WTC11 (cell line): Measurements from ENCODE around the gene C4BPA.

Experiments used
- CREM ChIP-seq: sonication (generic); formaldehyde crosslinking; IDR thresholded peaks from 2 replicates; pipeline ENCODE4 v1.8.1; 2022; ENCODE audit warnings: mild to moderate bottlenecking, missing genetic modification reagents, moderate library complexity
- FOXK1 ChIP-seq: sonication (generic); formaldehyde crosslinking; IDR thresholded peaks from 2 replicates; pipeline ENCODE4 v1.8.0; 2022; ENCODE audit warnings: mild to moderate bottlenecking, moderate library complexity, missing genetic modification reagents
- JAZF1 ChIP-seq: fragments of 250-450 bp; sonication (Bioruptor Pico); IDR thresholded peaks from 2 replicates; pipeline ENCODE4 v1.9.0; 2021; ENCODE audit warnings: moderate library complexity, mild to moderate bottlenecking, inconsistent platforms
- JUN ChIP-seq: sonication (generic); formaldehyde crosslinking; IDR thresholded peaks from 2 replicates; pipeline ENCODE4 v1.8.0; 2023; ENCODE audit warnings: mild to moderate bottlenecking, missing genetic modification reagents
- TCF7 ChIP-seq: sonication (generic); formaldehyde crosslinking; IDR thresholded peaks from 2 replicates; pipeline ENCODE4 v1.8.0; 2022; ENCODE audit warnings: mild to moderate bottlenecking, low read depth, missing genetic modification reagents, moderate library complexity
- TF ChIP-seq, protein P1 (sequence below): fragments of 200-600 bp; IDR thresholded peaks from 2 replicates; pipeline ENCODE4 v1.8.0; 2022; ENCODE audit warnings: antibody characterized with exemption
- TF ChIP-seq, protein P2 (sequence below): sonication (generic); formaldehyde crosslinking; IDR thresholded peaks from 2 replicates; pipeline ENCODE4 v1.8.0; 2022; ENCODE audit warnings: mild to moderate bottlenecking, missing genetic modification reagents
- TF ChIP-seq, protein P3 (sequence below): sonication (generic); formaldehyde crosslinking; IDR thresholded peaks from 2 replicates; pipeline ENCODE4 v1.8.1; 2023; ENCODE audit warnings: mild to moderate bottlenecking, missing genetic modification reagents, borderline replicate concordance
- TF ChIP-seq, protein P4 (sequence below): fragments of 250-450 bp; sonication (Bioruptor Pico); IDR thresholded peaks from 2 replicates; pipeline ENCODE4 v1.9.0; 2021; ENCODE audit warnings: mild to moderate bottlenecking
- TF ChIP-seq, protein P5 (sequence below): sonication (generic); formaldehyde crosslinking; IDR thresholded peaks from 2 replicates; pipeline ENCODE4 v1.8.1; 2023; ENCODE audit warnings: mild to moderate bottlenecking, moderate library complexity, missing genetic modification reagents
- TF ChIP-seq, protein P6 (sequence below): sonication (generic); formaldehyde crosslinking; IDR thresholded peaks from 2 replicates; pipeline ENCODE4 v1.8.0; 2022; ENCODE audit warnings: mild to moderate bottlenecking, missing genetic modification reagents
- TF ChIP-seq, protein P7 (sequence below): sonication (generic); formaldehyde crosslinking; IDR thresholded peaks from 2 replicates; pipeline ENCODE4 v1.8.0; 2022; ENCODE audit warnings: mild to moderate bottlenecking, missing genetic modification reagents

DNA sequence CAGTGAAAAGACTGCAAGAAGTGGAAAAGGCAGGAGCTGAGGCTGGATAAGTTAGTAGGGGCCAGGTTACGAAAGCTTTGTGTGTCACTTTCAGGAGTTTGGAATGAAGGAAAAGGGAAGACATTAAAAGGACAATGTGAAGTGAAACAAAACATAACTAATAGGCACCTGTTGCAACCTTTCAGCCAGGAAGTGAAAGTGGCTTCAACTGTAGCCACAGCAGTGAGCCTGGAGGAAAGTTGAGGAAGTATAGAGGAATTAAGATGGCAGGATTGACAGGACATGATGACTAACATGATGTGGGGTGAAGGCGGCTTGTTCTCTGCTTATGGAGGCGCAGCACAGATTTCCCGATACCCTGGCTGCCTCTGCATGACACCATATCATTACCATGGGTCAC is 68.9 kb downstream of the C4BPA start:
- TF ChIP-seq, protein P1, sequence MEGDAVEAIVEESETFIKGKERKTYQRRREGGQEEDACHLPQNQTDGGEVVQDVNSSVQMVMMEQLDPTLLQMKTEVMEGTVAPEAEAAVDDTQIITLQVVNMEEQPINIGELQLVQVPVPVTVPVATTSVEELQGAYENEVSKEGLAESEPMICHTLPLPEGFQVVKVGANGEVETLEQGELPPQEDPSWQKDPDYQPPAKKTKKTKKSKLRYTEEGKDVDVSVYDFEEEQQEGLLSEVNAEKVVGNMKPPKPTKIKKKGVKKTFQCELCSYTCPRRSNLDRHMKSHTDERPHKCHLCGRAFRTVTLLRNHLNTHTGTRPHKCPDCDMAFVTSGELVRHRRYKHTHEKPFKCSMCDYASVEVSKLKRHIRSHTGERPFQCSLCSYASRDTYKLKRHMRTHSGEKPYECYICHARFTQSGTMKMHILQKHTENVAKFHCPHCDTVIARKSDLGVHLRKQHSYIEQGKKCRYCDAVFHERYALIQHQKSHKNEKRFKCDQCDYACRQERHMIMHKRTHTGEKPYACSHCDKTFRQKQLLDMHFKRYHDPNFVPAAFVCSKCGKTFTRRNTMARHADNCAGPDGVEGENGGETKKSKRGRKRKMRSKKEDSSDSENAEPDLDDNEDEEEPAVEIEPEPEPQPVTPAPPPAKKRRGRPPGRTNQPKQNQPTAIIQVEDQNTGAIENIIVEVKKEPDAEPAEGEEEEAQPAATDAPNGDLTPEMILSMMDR: no peak
- no peak for TF ChIP-seq TCF7 (CRISPR knock-in tag)
- TF ChIP-seq, protein P2, sequence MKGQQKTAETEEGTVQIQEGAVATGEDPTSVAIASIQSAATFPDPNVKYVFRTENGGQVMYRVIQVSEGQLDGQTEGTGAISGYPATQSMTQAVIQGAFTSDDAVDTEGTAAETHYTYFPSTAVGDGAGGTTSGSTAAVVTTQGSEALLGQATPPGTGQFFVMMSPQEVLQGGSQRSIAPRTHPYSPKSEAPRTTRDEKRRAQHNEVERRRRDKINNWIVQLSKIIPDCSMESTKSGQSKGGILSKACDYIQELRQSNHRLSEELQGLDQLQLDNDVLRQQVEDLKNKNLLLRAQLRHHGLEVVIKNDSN (CRISPR knock-in tag): no peak
- TF ChIP-seq, protein P3, sequence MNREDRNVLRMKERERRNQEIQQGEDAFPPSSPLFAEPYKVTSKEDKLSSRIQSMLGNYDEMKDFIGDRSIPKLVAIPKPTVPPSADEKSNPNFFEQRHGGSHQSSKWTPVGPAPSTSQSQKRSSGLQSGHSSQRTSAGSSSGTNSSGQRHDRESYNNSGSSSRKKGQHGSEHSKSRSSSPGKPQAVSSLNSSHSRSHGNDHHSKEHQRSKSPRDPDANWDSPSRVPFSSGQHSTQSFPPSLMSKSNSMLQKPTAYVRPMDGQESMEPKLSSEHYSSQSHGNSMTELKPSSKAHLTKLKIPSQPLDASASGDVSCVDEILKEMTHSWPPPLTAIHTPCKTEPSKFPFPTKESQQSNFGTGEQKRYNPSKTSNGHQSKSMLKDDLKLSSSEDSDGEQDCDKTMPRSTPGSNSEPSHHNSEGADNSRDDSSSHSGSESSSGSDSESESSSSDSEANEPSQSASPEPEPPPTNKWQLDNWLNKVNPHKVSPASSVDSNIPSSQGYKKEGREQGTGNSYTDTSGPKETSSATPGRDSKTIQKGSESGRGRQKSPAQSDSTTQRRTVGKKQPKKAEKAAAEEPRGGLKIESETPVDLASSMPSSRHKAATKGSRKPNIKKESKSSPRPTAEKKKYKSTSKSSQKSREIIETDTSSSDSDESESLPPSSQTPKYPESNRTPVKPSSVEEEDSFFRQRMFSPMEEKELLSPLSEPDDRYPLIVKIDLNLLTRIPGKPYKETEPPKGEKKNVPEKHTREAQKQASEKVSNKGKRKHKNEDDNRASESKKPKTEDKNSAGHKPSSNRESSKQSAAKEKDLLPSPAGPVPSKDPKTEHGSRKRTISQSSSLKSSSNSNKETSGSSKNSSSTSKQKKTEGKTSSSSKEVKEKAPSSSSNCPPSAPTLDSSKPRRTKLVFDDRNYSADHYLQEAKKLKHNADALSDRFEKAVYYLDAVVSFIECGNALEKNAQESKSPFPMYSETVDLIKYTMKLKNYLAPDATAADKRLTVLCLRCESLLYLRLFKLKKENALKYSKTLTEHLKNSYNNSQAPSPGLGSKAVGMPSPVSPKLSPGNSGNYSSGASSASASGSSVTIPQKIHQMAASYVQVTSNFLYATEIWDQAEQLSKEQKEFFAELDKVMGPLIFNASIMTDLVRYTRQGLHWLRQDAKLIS (CRISPR knock-in tag): no peak
- TF ChIP-seq CREM: no peak
- TF ChIP-seq, protein P4, sequence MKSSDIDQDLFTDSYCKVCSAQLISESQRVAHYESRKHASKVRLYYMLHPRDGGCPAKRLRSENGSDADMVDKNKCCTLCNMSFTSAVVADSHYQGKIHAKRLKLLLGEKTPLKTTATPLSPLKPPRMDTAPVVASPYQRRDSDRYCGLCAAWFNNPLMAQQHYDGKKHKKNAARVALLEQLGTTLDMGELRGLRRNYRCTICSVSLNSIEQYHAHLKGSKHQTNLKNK (CRISPR knock-in tag): no peak
- TF ChIP-seq JUN (CRISPR knock-in tag): no peak
- no peak for TF ChIP-seq FOXK1 (CRISPR knock-in tag)
- TF ChIP-seq JAZF1: no peak
- TF ChIP-seq, protein P5, sequence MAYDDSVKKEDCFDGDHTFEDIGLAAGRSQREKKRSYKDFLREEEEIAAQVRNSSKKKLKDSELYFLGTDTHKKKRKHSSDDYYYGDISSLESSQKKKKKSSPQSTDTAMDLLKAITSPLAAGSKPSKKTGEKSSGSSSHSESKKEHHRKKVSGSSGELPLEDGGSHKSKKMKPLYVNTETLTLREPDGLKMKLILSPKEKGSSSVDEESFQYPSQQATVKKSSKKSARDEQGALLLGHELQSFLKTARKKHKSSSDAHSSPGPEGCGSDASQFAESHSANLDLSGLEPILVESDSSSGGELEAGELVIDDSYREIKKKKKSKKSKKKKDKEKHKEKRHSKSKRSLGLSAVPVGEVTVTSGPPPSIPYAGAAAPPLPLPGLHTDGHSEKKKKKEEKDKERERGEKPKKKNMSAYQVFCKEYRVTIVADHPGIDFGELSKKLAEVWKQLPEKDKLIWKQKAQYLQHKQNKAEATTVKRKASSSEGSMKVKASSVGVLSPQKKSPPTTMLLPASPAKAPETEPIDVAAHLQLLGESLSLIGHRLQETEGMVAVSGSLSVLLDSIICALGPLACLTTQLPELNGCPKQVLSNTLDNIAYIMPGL (CRISPR knock-in tag): no peak
- TF ChIP-seq, protein P6, sequence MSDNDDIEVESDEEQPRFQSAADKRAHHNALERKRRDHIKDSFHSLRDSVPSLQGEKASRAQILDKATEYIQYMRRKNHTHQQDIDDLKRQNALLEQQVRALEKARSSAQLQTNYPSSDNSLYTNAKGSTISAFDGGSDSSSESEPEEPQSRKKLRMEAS (CRISPR knock-in tag): no peak
- TF ChIP-seq, protein P7, sequence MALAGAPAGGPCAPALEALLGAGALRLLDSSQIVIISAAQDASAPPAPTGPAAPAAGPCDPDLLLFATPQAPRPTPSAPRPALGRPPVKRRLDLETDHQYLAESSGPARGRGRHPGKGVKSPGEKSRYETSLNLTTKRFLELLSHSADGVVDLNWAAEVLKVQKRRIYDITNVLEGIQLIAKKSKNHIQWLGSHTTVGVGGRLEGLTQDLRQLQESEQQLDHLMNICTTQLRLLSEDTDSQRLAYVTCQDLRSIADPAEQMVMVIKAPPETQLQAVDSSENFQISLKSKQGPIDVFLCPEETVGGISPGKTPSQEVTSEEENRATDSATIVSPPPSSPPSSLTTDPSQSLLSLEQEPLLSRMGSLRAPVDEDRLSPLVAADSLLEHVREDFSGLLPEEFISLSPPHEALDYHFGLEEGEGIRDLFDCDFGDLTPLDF (CRISPR knock-in tag): no peak
